Small intestine (tissue), 7 donors: Measurements from ENCODE around the gene CCDC7. TPM values are rescaled to one million over a fixed set of nuclear protein-coding genes. Genes with fewer than 3 reads are reported as not detected.

Source experiments
- DNase-seq, 2 donors: peaks; one replicate each; pipeline versions ENCODE4 v3.0.0 to v3.0.0-alpha.2; 2013
- FAIRE-seq: peaks from 2 replicates; lab custom pipeline; 2012; peaks lifted over from hg19 to GRCh38; lab: Jason Lieb, UNC
- H3K27ac ChIP-seq, 3 donors: one replicate each; pipeline ENCODE4 v1.5.1; 2013; ENCODE audit warnings: low read length in 2 of 3, mild to moderate bottlenecking in 2 of 3, control low read depth in 1 of 3, inconsistent platforms in 1 of 3, low read depth in 1 of 3, moderate library complexity in 1 of 3
- H3K27me3 ChIP-seq, 3 donors: one replicate each; pipeline ENCODE4 v1.6.1; 2013; ENCODE audit warnings: low read length in 3 of 3, inconsistent platforms in 1 of 3; ENCODE audit not compliant: control insufficient read depth in 3 of 3, insufficient read depth in 3 of 3
- H3K36me3 ChIP-seq, 3 donors: one replicate each; pipeline ENCODE4 v1.6.1; 2013; ENCODE audit warnings: low read length in 3 of 3, inconsistent platforms in 1 of 3, low read depth in 1 of 3, mild to moderate bottlenecking in 1 of 3, moderate library complexity in 1 of 3; ENCODE audit not compliant: control insufficient read depth in 3 of 3, insufficient read depth in 2 of 3
- H3K4me1 ChIP-seq, 3 donors: one replicate each; pipeline ENCODE4 v1.6.1; 2013; ENCODE audit warnings: low read length in 2 of 3, inconsistent platforms in 1 of 3, low read depth in 1 of 3, mild to moderate bottlenecking in 1 of 3, moderate library complexity in 1 of 3; ENCODE audit not compliant: control insufficient read depth in 3 of 3, insufficient read depth in 2 of 3
- H3K4me3 ChIP-seq, 3 donors: one replicate each; pipeline ENCODE4 v1.5.1; 2013; ENCODE audit warnings: low read length in 3 of 3, control low read depth in 1 of 3, inconsistent platforms in 1 of 3, low read depth in 1 of 3, mild to moderate bottlenecking in 1 of 3, moderate library complexity in 1 of 3
- H3K9me3 ChIP-seq, 2 donors: one replicate each; pipeline ENCODE4 v1.6.1; 2013; ENCODE audit warnings: low read depth in 1 of 2, low read length in 1 of 2; ENCODE audit not compliant: control insufficient read depth in 2 of 2, insufficient read depth in 1 of 2
- WGBS, 3 donors: extraction: QIAGEN DNeasy Blood & Tissue Kit; methylation state at CpG; one replicate each; pipeline ENCODE4 v1.1.7; 2013; 5-methylcytosine and 5-hydroxymethylcytosine counted together
- polyA plus RNA-seq, 4 donors: library from polyadenylated mRNA; stranded (reverse) in 3 of 4; unstranded in 1 of 4; fragments of 200-250 nt in 3 of 4; fragments of 120-200 nt in 1 of 4; gene quantifications; one replicate each; pipeline versions ENCODE4 v1.2.1 to v1.2.3, GENCODE V29; 2013
- donor health status: healthy with polysubstance abuse.
- donor health status: control.
- donor health status: control.
- donor health status: Bipolar disorder and iron deficiency.
- donor health status: healthy.

Gene CCDC7
- polyA plus RNA-seq, 4 donors = 0.54 to 2.0 (median 1.2) TPM

- H3K4me3 ChIP-seq = no peak overlapping the region
- no peaks in the 10 kb centered on the region for H3K4me1 ChIP-seq
- no peak overlapping the region for H3K27ac ChIP-seq
- no peaks in the 10 kb centered on the region for H3K9me3 ChIP-seq
- WGBS, 3 donors = 0 to 51% (median 5%) methylated on average over 1 of the region's 1 CpG
- FAIRE-seq (peak; percentile 15), DNase-seq (no peak)
- no peaks in the 10 kb centered on the region for H3K27me3 ChIP-seq
- no peaks in the 10 kb centered on the region for H3K36me3 ChIP-seq
Measured at GRCh38 chr10:32851301-32851700, 405.4 kb downstream of the CCDC7 start.

GRCh38 chr10:32854435-32854834 lies 408.5 kb downstream of the CCDC7 start:
- no peak for FAIRE-seq

GRCh38 chr10:32865170-32865569 lies 419.2 kb downstream of the CCDC7 start:
- no peaks in the 10 kb centered on the region for H3K27me3 ChIP-seq
- no peak overlapping the region for H3K27ac ChIP-seq
- no peak overlapping the region for H3K4me3 ChIP-seq
- no peaks in the 10 kb centered on the region for H3K4me1 ChIP-seq
- 80 to 83% (median 83%) methylated on average over 1 of the region's 1 CpG for WGBS, 3 donors
- no peak for FAIRE-seq
- H3K9me3 ChIP-seq = no peaks in the 10 kb centered on the region
- no peaks in the 10 kb centered on the region for H3K36me3 ChIP-seq
- DNase-seq = no peak

More at GRCh38 chr10:32854435-32854834, 408.5 kb downstream of the CCDC7 start:
- no peaks in the 10 kb centered on the region for H3K27me3 ChIP-seq
- 79 to 87% (median 86%) methylated on average over 2 of the region's 2 CpGs for WGBS, 3 donors
- H3K9me3 ChIP-seq = no peaks in the 10 kb centered on the region
- DNase-seq = no peak
- no peaks in the 10 kb centered on the region for H3K4me1 ChIP-seq
- no peak overlapping the region for H3K4me3 ChIP-seq
- no peaks in the 10 kb centered on the region for H3K36me3 ChIP-seq
- no peak overlapping the region for H3K27ac ChIP-seq

GRCh38 chr10:32877915-32878314 lies 432.0 kb downstream of the CCDC7 start:
- H3K4me3 ChIP-seq = no peak overlapping the region
- H3K27me3 ChIP-seq = no peaks in the 10 kb centered on the region
- H3K27ac ChIP-seq = no peak overlapping the region
- FAIRE-seq (no peak), DNase-seq (no peak)
- H3K4me1 ChIP-seq = no peaks in the 10 kb centered on the region
- no peaks in the 10 kb centered on the region for H3K9me3 ChIP-seq
- no peaks in the 10 kb centered on the region for H3K36me3 ChIP-seq

GRCh38 chr10:32878646-32879045 lies 432.7 kb downstream of the CCDC7 start:
- H3K9me3 ChIP-seq = no peaks in the 10 kb centered on the region
- FAIRE-seq (no peak), DNase-seq (no peak)
- H3K36me3 ChIP-seq = no peaks in the 10 kb centered on the region
- H3K27ac ChIP-seq = no peak overlapping the region
- no peaks in the 10 kb centered on the region for H3K27me3 ChIP-seq
- no peaks in the 10 kb centered on the region for H3K4me1 ChIP-seq
- H3K4me3 ChIP-seq = no peak overlapping the region

- H3K4me1 ChIP-seq = no peaks in the 10 kb centered on the region
- H3K9me3 ChIP-seq = no peaks in the 10 kb centered on the region
- no peak for FAIRE-seq
- H3K36me3 ChIP-seq = no peaks in the 10 kb centered on the region
- no peak overlapping the region for H3K4me3 ChIP-seq
- no peak for DNase-seq
- H3K27ac ChIP-seq = no peak overlapping the region
- H3K27me3 ChIP-seq = no peaks in the 10 kb centered on the region
- WGBS, 3 donors = 77 to 86% (median 80%) methylated on average over 6 of the region's 6 CpGs
Measured at GRCh38 chr10:32882076-32882475, 436.1 kb downstream of the CCDC7 start.

GRCh38 chr10:32887481-32887880 lies 441.5 kb downstream of the CCDC7 start:
- 80 to 87% (median 82%) methylated on average over 7 of the region's 7 CpGs for WGBS, 3 donors
- H3K9me3 ChIP-seq = no peaks in the 10 kb centered on the region
- H3K27ac ChIP-seq = no peak overlapping the region
- H3K27me3 ChIP-seq = no peaks in the 10 kb centered on the region
- no peaks in the 10 kb centered on the region for H3K4me1 ChIP-seq
- H3K4me3 ChIP-seq = no peak overlapping the region
- no peak for FAIRE-seq
- no peak for DNase-seq
- H3K36me3 ChIP-seq = no peaks in the 10 kb centered on the region

GRCh38 chr10:32888161-32888927 lies 442.4 kb downstream of the CCDC7 start:
- no peaks in the 10 kb centered on the region for H3K4me1 ChIP-seq
- no peaks in the 10 kb centered on the region for H3K27me3 ChIP-seq
- no peak overlapping the region for H3K4me3 ChIP-seq
- WGBS, 3 donors = 92 to 95% (median 92%) methylated on average over 11 of the region's 11 CpGs
- FAIRE-seq (no peak), DNase-seq (no peak)
- no peak overlapping the region for H3K27ac ChIP-seq
- no peaks in the 10 kb centered on the region for H3K9me3 ChIP-seq
- H3K36me3 ChIP-seq = peaks cover 0 to 1% (median 0%) of the 10 kb centered on the region in 3 donors
